C4-2B (cell line): ENCODE measurements around the gene CCR5AS.

ENCODE experiments used
- CTCF ChIP-seq: fragments of 450-650 bp; conservative IDR thresholded peaks from 2 replicates; pipeline ENCODE4 v1.5.1; 2017; ENCODE audit warnings: mild to moderate bottlenecking
- ZFX ChIP-seq: fragments of 450-650 bp; IDR thresholded peaks from 2 replicates; pipeline ENCODE4 v1.6.1; 2017

GRCh38 chr3:46369675-46370132, 37.2 kb downstream of the CCR5AS start:
- TF ChIP-seq CTCF (no peak), ZFX (no peak)
